OCI-LY7 (cell line): ENCODE measurements around the gene MFSD6L.

Experiments
- EZH2phosphoT487 ChIP-seq: fragments of 200-600 bp; sonication (generic); IDR thresholded peaks from 2 replicates; pipeline ENCODE4 v1.6.1; 2018; ENCODE audit warnings: low read depth, borderline replicate concordance, mild to moderate bottlenecking, mixed run types, antibody characterized with exemption, low read length, moderate library complexity, mixed read lengths
- TF ChIP-seq, protein P1 (sequence below): fragments of 200-600 bp; sonication (generic); conservative IDR thresholded peaks from 2 replicates; pipeline ENCODE4 v1.5.1; 2014; ENCODE audit warnings: mild to moderate bottlenecking, antibody characterized with exemption, low read length, moderate library complexity, mixed read lengths

- TF ChIP-seq, protein P1, sequence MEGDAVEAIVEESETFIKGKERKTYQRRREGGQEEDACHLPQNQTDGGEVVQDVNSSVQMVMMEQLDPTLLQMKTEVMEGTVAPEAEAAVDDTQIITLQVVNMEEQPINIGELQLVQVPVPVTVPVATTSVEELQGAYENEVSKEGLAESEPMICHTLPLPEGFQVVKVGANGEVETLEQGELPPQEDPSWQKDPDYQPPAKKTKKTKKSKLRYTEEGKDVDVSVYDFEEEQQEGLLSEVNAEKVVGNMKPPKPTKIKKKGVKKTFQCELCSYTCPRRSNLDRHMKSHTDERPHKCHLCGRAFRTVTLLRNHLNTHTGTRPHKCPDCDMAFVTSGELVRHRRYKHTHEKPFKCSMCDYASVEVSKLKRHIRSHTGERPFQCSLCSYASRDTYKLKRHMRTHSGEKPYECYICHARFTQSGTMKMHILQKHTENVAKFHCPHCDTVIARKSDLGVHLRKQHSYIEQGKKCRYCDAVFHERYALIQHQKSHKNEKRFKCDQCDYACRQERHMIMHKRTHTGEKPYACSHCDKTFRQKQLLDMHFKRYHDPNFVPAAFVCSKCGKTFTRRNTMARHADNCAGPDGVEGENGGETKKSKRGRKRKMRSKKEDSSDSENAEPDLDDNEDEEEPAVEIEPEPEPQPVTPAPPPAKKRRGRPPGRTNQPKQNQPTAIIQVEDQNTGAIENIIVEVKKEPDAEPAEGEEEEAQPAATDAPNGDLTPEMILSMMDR: no peak
- no peak for TF ChIP-seq EZH2phosphoT487
These were observed 22.9 kb downstream of the MFSD6L start for GRCh38 chr17:8776248-8776647.
